ENCODE results near the gene PORCN.

Gene PORCN

DNA sequence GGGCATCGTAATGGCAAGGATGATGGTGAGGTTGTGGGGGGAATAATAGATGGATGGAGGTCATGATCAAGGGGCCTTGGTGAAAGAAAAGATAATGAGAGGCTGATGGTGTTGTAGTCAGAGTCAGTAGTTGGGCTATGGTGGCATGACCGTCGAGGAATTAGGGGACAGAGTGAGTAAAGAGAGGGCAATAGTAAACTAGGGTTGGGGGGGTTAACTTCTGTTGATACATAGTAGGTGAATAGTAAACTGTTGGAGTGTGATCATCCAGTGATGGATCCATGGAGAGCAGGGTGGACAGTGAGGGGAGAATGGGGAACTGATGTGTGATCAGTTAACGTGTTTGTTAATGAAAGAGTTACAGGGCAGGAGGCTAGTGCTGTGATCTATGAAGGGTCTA lies 31.9 kb upstream of the PORCN start:
- no peak overlapping the region for H2AFZ ChIP-seq (ENCODE audit: low read depth, low read length)
- no peak overlapping the region for H3K23ac ChIP-seq (ENCODE audit: low read length in 2 of 2)
- no peak overlapping the region for H3K4ac ChIP-seq (ENCODE audit: low read depth in 1 of 2, low read length in 2 of 2)
- H3K36me3 ChIP-seq (ENCODE audit: control insufficient read depth in 1 of 2, insufficient read depth in 2 of 2, low read depth in 1 of 2, low read length in 2 of 2): peaks cover 18 to 25% of the 10 kb centered on the region in 2 experiments
- peaks cover 5% of the 10 kb centered on the region for H3K79me1 ChIP-seq (replicated peaks; ENCODE audit: low read length, poor library complexity, severe bottlenecking)
- H2BK120ac ChIP-seq (ENCODE audit: low read depth, low read length): no peak overlapping the region
- no peaks in the 10 kb centered on the region for H3K27me3 ChIP-seq (ENCODE audit: control insufficient read depth in 1 of 2, insufficient read depth in 1 of 2, low read length in 2 of 2)
- H3K4me2 ChIP-seq (ENCODE audit: low read length, poor library complexity, severe bottlenecking): peak overlapping the region; percentile 66
- peak overlapping the region; percentile 27 for H4K91ac ChIP-seq (ENCODE audit: low read length)
- H4K8ac ChIP-seq (ENCODE audit: low read length): no peak overlapping the region
- no peak overlapping the region for H2BK12ac ChIP-seq (ENCODE audit: low read length in 2 of 2)
- H2AK5ac ChIP-seq (ENCODE audit: low read length, severe bottlenecking): no peak overlapping the region
- H3K4me1 ChIP-seq (ENCODE audit: control insufficient read depth, insufficient read depth, low read depth, low read length): peaks cover 24% of the 10 kb centered on the region
- DNase-seq: no peak
- 51% methylated on average over 4 of the region's 4 CpGs for WGBS
- no peak overlapping the region for H3K14ac ChIP-seq (ENCODE audit: low read length in 2 of 2)
- H2BK5ac ChIP-seq (ENCODE audit: low read depth, low read length, poor library complexity, severe bottlenecking): no peak overlapping the region
- H3K27ac ChIP-seq (ENCODE audit: low read length, poor library complexity, severe bottlenecking): no peak overlapping the region
- peak overlapping the region; percentile 93 for H3K9ac ChIP-seq (ENCODE audit: low read length)
- H3K9me3 ChIP-seq (ENCODE audit: control insufficient read depth, low read length): no peaks in the 10 kb centered on the region
- peak overlapping the region in 1 of 2 experiments; percentile 85 for H3K4me3 ChIP-seq (ENCODE audit: insufficient read depth in 1 of 2, low read depth in 1 of 2, low read length in 2 of 2)
- H2BK15ac ChIP-seq (ENCODE audit: low read depth, poor library complexity, severe bottlenecking): no peak overlapping the region
- H3K18ac ChIP-seq (ENCODE audit: low read depth in 1 of 2, low read length in 2 of 2): no peak overlapping the region

DNA sequence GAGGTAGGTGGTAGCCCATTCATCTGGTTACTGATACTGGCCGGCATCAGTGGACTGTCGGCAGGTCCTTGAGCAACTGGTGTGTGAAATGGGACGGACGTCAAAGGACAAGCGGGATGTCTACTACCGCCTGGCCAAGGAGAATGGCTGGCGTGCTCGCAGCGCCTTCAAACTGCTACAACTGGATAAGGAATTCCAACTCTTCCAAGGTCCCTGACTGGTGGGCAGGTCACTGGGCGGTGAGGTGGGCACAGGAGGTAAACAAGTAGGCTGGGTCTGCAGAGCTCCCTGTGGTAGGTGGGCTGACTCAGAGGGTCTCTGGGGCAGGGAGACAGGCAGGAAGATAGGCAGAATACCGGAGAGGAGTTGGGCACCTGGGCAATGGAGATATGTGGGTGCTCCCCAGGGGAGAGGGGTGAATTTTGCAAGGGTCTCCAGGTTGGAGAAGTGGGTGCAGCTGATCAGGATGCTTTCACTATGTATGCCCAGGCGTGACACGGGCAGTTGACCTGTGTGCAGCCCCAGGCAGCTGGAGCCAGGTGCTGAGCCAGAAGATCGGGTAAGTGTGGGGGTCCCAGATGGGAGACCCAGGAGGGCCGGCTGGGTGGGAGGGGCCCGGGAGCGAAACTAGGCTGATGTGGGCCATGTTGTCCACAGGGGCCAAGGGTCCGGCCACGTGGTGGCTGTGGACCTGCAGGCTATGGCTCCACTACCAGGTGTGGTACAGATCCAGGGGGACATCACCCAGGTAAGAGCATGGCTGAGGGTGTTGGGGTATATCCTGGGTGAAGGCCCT lies 30.6 kb upstream of the PORCN start:
- Histone ChIP-seq H2BK120ac (ENCODE audit: low read depth, low read length) (no peak overlapping the region), H2AFZ (ENCODE audit: low read depth, low read length) (no peak overlapping the region), H3K4ac (ENCODE audit: low read depth in 1 of 2, low read length in 2 of 2) (no peak overlapping the region), H2BK5ac (ENCODE audit: low read depth, low read length, poor library complexity, severe bottlenecking) (no peak overlapping the region), H3K27ac (ENCODE audit: low read length, poor library complexity, severe bottlenecking) (no peak overlapping the region), H3K4me3 (ENCODE audit: insufficient read depth in 1 of 2, low read depth in 1 of 2, low read length in 2 of 2) (peak overlapping the region in 1 of 2 experiments; percentile 85), H3K18ac (ENCODE audit: low read depth in 1 of 2, low read length in 2 of 2) (no peak overlapping the region), H2BK12ac (ENCODE audit: low read length in 2 of 2) (no peak overlapping the region), H2AK5ac (ENCODE audit: low read length, severe bottlenecking) (no peak overlapping the region), H3K9ac (ENCODE audit: low read length) (no peak overlapping the region), H3K36me3 (ENCODE audit: control insufficient read depth in 1 of 2, insufficient read depth in 2 of 2, low read depth in 1 of 2, low read length in 2 of 2) (peaks cover 27 to 31% of the 10 kb centered on the region in 2 experiments), H3K14ac (ENCODE audit: low read length in 2 of 2) (no peak overlapping the region), H2BK15ac (ENCODE audit: low read depth, poor library complexity, severe bottlenecking) (no peak overlapping the region), H3K27me3 (ENCODE audit: control insufficient read depth in 1 of 2, insufficient read depth in 1 of 2, low read length in 2 of 2) (peaks cover 0 to 3% of the 10 kb centered on the region in 2 experiments), H3K9me3 (ENCODE audit: control insufficient read depth, low read length) (no peaks in the 10 kb centered on the region), H3K4me1 (ENCODE audit: control insufficient read depth, insufficient read depth, low read depth, low read length) (peaks cover 23% of the 10 kb centered on the region), H3K23ac (ENCODE audit: low read length in 2 of 2) (no peak overlapping the region), H3K4me2 (ENCODE audit: low read length, poor library complexity, severe bottlenecking) (no peak overlapping the region), H4K91ac (ENCODE audit: low read length) (no peak overlapping the region), H3K79me1 (replicated peaks; ENCODE audit: low read length, poor library complexity, severe bottlenecking) (peaks cover 5% of the 10 kb centered on the region), H4K8ac (ENCODE audit: low read length) (no peak overlapping the region)
- 97% methylated on average over 19 of the region's 19 CpGs for WGBS
- no peak for DNase-seq

DNA sequence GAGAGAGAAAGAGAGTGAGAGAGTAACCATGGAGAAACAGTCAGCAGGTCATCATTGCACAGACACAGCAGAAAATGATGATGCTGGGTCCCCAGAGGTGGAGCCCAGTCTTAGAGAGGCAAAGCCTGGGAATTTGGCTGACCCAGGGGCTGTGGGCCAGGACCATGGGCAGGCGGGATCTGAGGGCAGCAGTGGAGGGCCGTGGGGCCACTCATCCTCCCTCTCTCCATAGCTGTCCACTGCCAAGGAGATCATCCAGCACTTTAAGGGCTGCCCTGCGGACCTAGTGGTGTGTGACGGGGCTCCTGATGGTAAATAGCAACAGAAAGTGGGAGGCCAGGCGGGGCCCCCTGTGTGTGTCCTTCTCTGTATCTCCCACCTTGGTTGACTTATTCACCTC lies 30.0 kb upstream of the PORCN start:
- Histone ChIP-seq H2BK12ac (ENCODE audit: low read length in 2 of 2) (no peak overlapping the region), H2BK5ac (ENCODE audit: low read depth, low read length, poor library complexity, severe bottlenecking) (no peak overlapping the region), H3K36me3 (ENCODE audit: control insufficient read depth in 1 of 2, insufficient read depth in 2 of 2, low read depth in 1 of 2, low read length in 2 of 2) (peaks cover 33 to 34% of the 10 kb centered on the region in 2 experiments), H3K9me3 (ENCODE audit: control insufficient read depth, low read length) (no peaks in the 10 kb centered on the region), H2BK15ac (ENCODE audit: low read depth, poor library complexity, severe bottlenecking) (no peak overlapping the region), H3K14ac (ENCODE audit: low read length in 2 of 2) (no peak overlapping the region), H3K4ac (ENCODE audit: low read depth in 1 of 2, low read length in 2 of 2) (no peak overlapping the region), H4K91ac (ENCODE audit: low read length) (no peak overlapping the region), H3K4me1 (ENCODE audit: control insufficient read depth, insufficient read depth, low read depth, low read length) (peaks cover 18% of the 10 kb centered on the region), H2AFZ (ENCODE audit: low read depth, low read length) (no peak overlapping the region), H4K8ac (ENCODE audit: low read length) (peak overlapping the region; percentile 80), H3K4me3 (ENCODE audit: insufficient read depth in 1 of 2, low read depth in 1 of 2, low read length in 2 of 2) (no peak overlapping the region), H3K18ac (ENCODE audit: low read depth in 1 of 2, low read length in 2 of 2) (no peak overlapping the region), H3K23ac (ENCODE audit: low read length in 2 of 2) (no peak overlapping the region), H2AK5ac (ENCODE audit: low read length, severe bottlenecking) (no peak overlapping the region), H3K79me1 (replicated peaks; ENCODE audit: low read length, poor library complexity, severe bottlenecking) (peaks cover 5% of the 10 kb centered on the region), H3K27me3 (ENCODE audit: control insufficient read depth in 1 of 2, insufficient read depth in 1 of 2, low read length in 2 of 2) (peaks cover 0 to 9% of the 10 kb centered on the region in 2 experiments), H2BK120ac (ENCODE audit: low read depth, low read length) (no peak overlapping the region), H3K4me2 (ENCODE audit: low read length, poor library complexity, severe bottlenecking) (no peak overlapping the region), H3K9ac (ENCODE audit: low read length) (no peak overlapping the region), H3K27ac (ENCODE audit: low read length, poor library complexity, severe bottlenecking) (peak overlapping the region; percentile 32)
- 100% methylated on average over 2 of the region's 5 CpGs for WGBS
- no peak for DNase-seq

DNA sequence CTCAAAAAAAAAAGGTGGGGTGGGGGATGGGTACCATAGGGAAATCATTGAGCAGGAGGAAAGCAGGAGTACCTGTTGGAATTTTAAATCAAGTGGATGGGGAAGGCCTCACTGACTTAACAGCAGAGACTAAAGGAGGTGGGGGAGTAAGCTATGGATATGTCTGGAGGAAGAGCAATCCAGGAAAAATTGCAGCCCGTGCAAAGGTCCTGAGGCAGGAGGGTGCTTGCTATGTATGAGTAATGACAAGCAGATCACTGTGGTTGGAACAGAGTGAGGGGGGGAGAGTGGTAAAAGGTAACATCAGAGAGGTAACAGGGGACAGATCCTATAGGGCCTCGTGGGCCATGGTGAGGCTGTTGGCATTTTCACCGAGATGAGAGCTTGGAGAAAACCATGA lies 28.6 kb upstream of the PORCN start:
- no peak overlapping the region for H4K8ac ChIP-seq (ENCODE audit: low read length)
- H3K9ac ChIP-seq (ENCODE audit: low read length): no peak overlapping the region
- H3K4me2 ChIP-seq (ENCODE audit: low read length, poor library complexity, severe bottlenecking): no peak overlapping the region
- peaks cover 5% of the 10 kb centered on the region for H3K79me1 ChIP-seq (replicated peaks; ENCODE audit: low read length, poor library complexity, severe bottlenecking)
- no peak overlapping the region for H3K18ac ChIP-seq (ENCODE audit: low read depth in 1 of 2, low read length in 2 of 2)
- H3K4me1 ChIP-seq (ENCODE audit: control insufficient read depth, insufficient read depth, low read depth, low read length): peaks cover 13% of the 10 kb centered on the region
- H2AK5ac ChIP-seq (ENCODE audit: low read length, severe bottlenecking): no peak overlapping the region
- H3K4ac ChIP-seq (ENCODE audit: low read depth in 1 of 2, low read length in 2 of 2): no peak overlapping the region
- H3K27ac ChIP-seq (ENCODE audit: low read length, poor library complexity, severe bottlenecking): no peak overlapping the region
- no peak overlapping the region for H2AFZ ChIP-seq (ENCODE audit: low read depth, low read length)
- no peak overlapping the region for H2BK12ac ChIP-seq (ENCODE audit: low read length in 2 of 2)
- no peak overlapping the region for H2BK5ac ChIP-seq (ENCODE audit: low read depth, low read length, poor library complexity, severe bottlenecking)
- H2BK15ac ChIP-seq (ENCODE audit: low read depth, poor library complexity, severe bottlenecking): no peak overlapping the region
- H3K23ac ChIP-seq (ENCODE audit: low read length in 2 of 2): no peak overlapping the region
- no peak overlapping the region for H3K4me3 ChIP-seq (ENCODE audit: insufficient read depth in 1 of 2, low read depth in 1 of 2, low read length in 2 of 2)
- no peak overlapping the region for H3K14ac ChIP-seq (ENCODE audit: low read length in 2 of 2)
- H2BK120ac ChIP-seq (ENCODE audit: low read depth, low read length): no peak overlapping the region
- no peak for DNase-seq
- H3K36me3 ChIP-seq (ENCODE audit: control insufficient read depth in 1 of 2, insufficient read depth in 2 of 2, low read depth in 1 of 2, low read length in 2 of 2): peaks cover 39 to 42% of the 10 kb centered on the region in 2 experiments
- WGBS: 94% methylated on average over 3 of the region's 3 CpGs
- peaks cover 0 to 9% of the 10 kb centered on the region in 2 experiments for H3K27me3 ChIP-seq (ENCODE audit: control insufficient read depth in 1 of 2, insufficient read depth in 1 of 2, low read length in 2 of 2)
- H3K9me3 ChIP-seq (ENCODE audit: control insufficient read depth, low read length): no peaks in the 10 kb centered on the region
- no peak overlapping the region for H4K91ac ChIP-seq (ENCODE audit: low read length)
